HG03095 (cell line): ENCODE results near the gene FGF19.

Experiments
- ATAC-seq: cut with Tn5 transposase; IDR thresholded peaks from one replicate; pipeline ENCODE4 v1.9.1; 2021; ENCODE audit warnings: moderate library complexity; ENCODE audit not compliant: unreplicated experiment

FGF19 gene

GRCh38 chr11:69657911-69658625 lies 45.8 kb downstream of the FGF19 start:
- no peak for ATAC-seq

GRCh38 chr11:69657456-69657910 lies 46.3 kb downstream of the FGF19 start:
- ATAC-seq = no peak

GRCh38 chr11:69656536-69657455 lies 47.0 kb downstream of the FGF19 start:
- ATAC-seq = no peak

GRCh38 chr11:69655479-69656428 lies 48.1 kb downstream of the FGF19 start:
- no peak for ATAC-seq

GRCh38 chr11:69654660-69655478 lies 49.0 kb downstream of the FGF19 start:
- ATAC-seq = no peak

- ATAC-seq = no peak
Observed at GRCh38 chr11:69654001-69654659, 49.7 kb downstream of the FGF19 start.

GRCh38 chr11:69653406-69653960 lies 50.3 kb downstream of the FGF19 start:
- no peak for ATAC-seq

GRCh38 chr11:69652999-69653398 lies 50.8 kb downstream of the FGF19 start:
- no peak for ATAC-seq

- ATAC-seq = no peak
Observed at GRCh38 chr11:69651834-69652620, 51.8 kb downstream of the FGF19 start.

GRCh38 chr11:69650832-69651344 lies 52.9 kb downstream of the FGF19 start:
- ATAC-seq = no peak

GRCh38 chr11:69650081-69650831 lies 53.6 kb downstream of the FGF19 start:
- no peak for ATAC-seq

- no peak for ATAC-seq
Observed at GRCh38 chr11:69649576-69649900, 54.3 kb downstream of the FGF19 start.

- no peak for ATAC-seq
Observed at GRCh38 chr11:69648679-69649575, 54.9 kb downstream of the FGF19 start.
